PC-3 (cell line): ENCODE results near the gene SOX1. TPM values are rescaled to one million over a fixed set of nuclear protein-coding genes. Genes with fewer than 3 reads are reported as not detected.

Experiments
- ATAC-seq: fragments of 200-7000 bp; cut with Tn5 transposase; 2 replicates; pipeline ENCODE4 v1.9.1; 2020; ENCODE audit warnings: mild to moderate bottlenecking, moderate library complexity
- BruUV-seq: library from RNA; stranded (reverse); fragments of 400-500 nt; replicated peaks from 2 replicates; lab custom pipeline; 2021; lab: Mats Ljungman, UMichigan
- CTCF ChIA-PET: fragments of 300-600 bp; sonication (Branson Sonifier 250); formaldehyde crosslinking; loops from one replicate; lab custom pipeline; 2022; ENCODE audit warnings: antibody characterized with exemption; lab: Charles Lee
- POLR2A ChIA-PET: fragments of 300-600 bp; sonication (Branson Sonifier 250); formaldehyde crosslinking; loops from one replicate; lab custom pipeline; 2022; ENCODE audit warnings: antibody characterized with exemption; ENCODE audit not compliant: unreplicated experiment; lab: Charles Lee
- DNase-seq: peaks from one replicate; pipeline ENCODE4 v3.0.0-alpha.2; 2015
- H2AFZ ChIP-seq: fragments of 300-600 bp; sonication (generic); 2 replicates; pipeline ENCODE4 v1.6.0; 2016; ENCODE audit warnings: antibody characterized with exemption, low read length
- H3F3A ChIP-seq: fragments of 300-600 bp; sonication (generic); one replicate; pipeline ENCODE4 v1.6.0; 2017; ENCODE audit warnings: antibody characterized with exemption, low read length, control low read depth, mild to moderate bottlenecking; ENCODE audit not compliant: unreplicated experiment
- H3K27ac ChIP-seq: fragments of 300-600 bp; sonication (generic); 2 replicates; pipeline ENCODE4 v1.5.1; 2016; ENCODE audit warnings: mild to moderate bottlenecking, low read length
- H3K27me3 ChIP-seq: fragments of 300-600 bp; sonication (generic); 2 replicates; pipeline ENCODE4 v1.6.1; 2016; ENCODE audit warnings: low read length, mixed read lengths
- H3K36me3 ChIP-seq: fragments of 300-600 bp; sonication (generic); 2 replicates; pipeline ENCODE4 v1.6.1; 2016; ENCODE audit warnings: low read depth, mixed run types, low read length, mixed read lengths
- H3K4me1 ChIP-seq: fragments of 300-600 bp; sonication (generic); 2 replicates; pipeline ENCODE4 v1.5.1; 2016; ENCODE audit warnings: low read length; ENCODE audit not compliant: insufficient read depth
- H3K4me2 ChIP-seq: fragments of 300-600 bp; sonication (generic); 2 replicates; pipeline ENCODE4 v1.6.0; 2016; ENCODE audit warnings: low read length
- H3K4me3 ChIP-seq: fragments of 300-600 bp; sonication (generic); 2 replicates; pipeline ENCODE4 v1.5.1; 2016; ENCODE audit warnings: mild to moderate bottlenecking, low read length, mixed read lengths
- H3K79me2 ChIP-seq: fragments of 300-600 bp; sonication (generic); 2 replicates; pipeline ENCODE4 v1.6.1; 2017; ENCODE audit warnings: low read length, mixed read lengths
- H3K9ac ChIP-seq: fragments of 300-600 bp; sonication (generic); 2 replicates; pipeline ENCODE4 v1.6.0; 2016; ENCODE audit warnings: mild to moderate bottlenecking, low read length
- H3K9me2 ChIP-seq: fragments of 300-600 bp; sonication (generic); replicated peaks from 2 replicates; pipeline ENCODE4 v1.6.1; 2016; ENCODE audit warnings: mixed run types, low read length, mixed read lengths
- H3K9me3 ChIP-seq: fragments of 300-600 bp; sonication (generic); 2 replicates; pipeline ENCODE4 v1.6.1; 2016; ENCODE audit warnings: low read length, mixed read lengths
- H4K20me1 ChIP-seq: fragments of 300-600 bp; sonication (generic); 2 replicates; pipeline ENCODE4 v1.6.1; 2016; ENCODE audit warnings: low read length, mixed read lengths
- CTCF ChIP-seq: fragments of 300-600 bp; sonication (generic); conservative IDR thresholded peaks from 2 replicates; pipeline ENCODE4 v1.5.1; 2017; ENCODE audit warnings: antibody characterized with exemption, low read depth, mild to moderate bottlenecking, low read length
- EZH2 ChIP-seq: fragments of 300-600 bp; sonication (generic); IDR thresholded peaks from one replicate; pipeline ENCODE4 v1.6.1; 2017; ENCODE audit warnings: antibody characterized with exemption, mild to moderate bottlenecking, low read length; ENCODE audit not compliant: unreplicated experiment
- EZH2phosphoT487 ChIP-seq: fragments of 300-600 bp; sonication (generic); IDR thresholded peaks from 2 replicates; pipeline ENCODE4 v1.6.1; 2018; ENCODE audit warnings: mild to moderate bottlenecking, antibody characterized with exemption, low read length, borderline replicate concordance
- intact Hi-C: fragments of 100-400 bp; cut with micrococcal nuclease; formaldehyde crosslinking; loops from 2 replicates; pipeline ENCODE4 v1.9.0; 2023
- total RNA-seq: library from RNA; depleted of rRNA; stranded (reverse); fragments of >200 nt; gene quantifications from 2 replicates; pipeline ENCODE4 v1.2.3, GENCODE V29; 2014

Gene SOX1
- total RNA-seq, 1 experiment from 2014 or later, result not detected

DNA sequence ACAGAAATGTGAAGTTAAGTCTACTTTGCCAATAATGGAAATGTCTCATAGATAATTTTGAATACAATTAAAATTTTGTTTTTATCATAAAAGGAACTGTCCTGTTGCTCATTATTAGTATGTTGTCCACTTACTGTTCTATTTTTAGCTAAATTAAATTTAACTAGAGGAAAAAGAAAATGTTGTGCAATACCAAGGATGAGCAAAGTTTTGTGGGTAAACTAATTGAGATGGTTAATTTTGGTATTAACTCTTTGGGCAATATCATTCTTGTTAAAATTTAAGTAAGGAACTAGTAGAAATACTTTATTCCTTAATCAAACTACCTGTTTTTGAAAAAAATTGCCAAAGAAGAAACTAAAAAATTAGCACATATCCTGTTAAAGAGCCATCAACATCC is 43.5 kb downstream of the SOX1 start:
- Histone ChIP-seq H3K4me3 (no peak overlapping the region), H3K79me2 (no peaks in the 10 kb centered on the region), H3K27me3 (peaks cover 35% of the 10 kb centered on the region), H3K9me3 (no peaks in the 10 kb centered on the region), H3K9ac (no peak overlapping the region), H4K20me1 (no peaks in the 10 kb centered on the region), H3K4me1 (no peaks in the 10 kb centered on the region), H2AFZ (no peak overlapping the region), H3K9me2 (no peaks in the 10 kb centered on the region), H3K4me2 (no peak overlapping the region), H3K36me3 (no peaks in the 10 kb centered on the region), H3K27ac (no peak overlapping the region), H3F3A (no peaks in the 10 kb centered on the region)
- CTCF ChIA-PET, result no interaction called here
- DNase-seq, result no peak
- POLR2A ChIA-PET, result no interaction called here
- TF ChIP-seq EZH2, result no peak
- TF ChIP-seq EZH2phosphoT487, result no peak
- no peak for TF ChIP-seq CTCF
- no peak for ATAC-seq
- BruUV-seq, result no TSS peak
- intact Hi-C loops, result no loop called here

DNA sequence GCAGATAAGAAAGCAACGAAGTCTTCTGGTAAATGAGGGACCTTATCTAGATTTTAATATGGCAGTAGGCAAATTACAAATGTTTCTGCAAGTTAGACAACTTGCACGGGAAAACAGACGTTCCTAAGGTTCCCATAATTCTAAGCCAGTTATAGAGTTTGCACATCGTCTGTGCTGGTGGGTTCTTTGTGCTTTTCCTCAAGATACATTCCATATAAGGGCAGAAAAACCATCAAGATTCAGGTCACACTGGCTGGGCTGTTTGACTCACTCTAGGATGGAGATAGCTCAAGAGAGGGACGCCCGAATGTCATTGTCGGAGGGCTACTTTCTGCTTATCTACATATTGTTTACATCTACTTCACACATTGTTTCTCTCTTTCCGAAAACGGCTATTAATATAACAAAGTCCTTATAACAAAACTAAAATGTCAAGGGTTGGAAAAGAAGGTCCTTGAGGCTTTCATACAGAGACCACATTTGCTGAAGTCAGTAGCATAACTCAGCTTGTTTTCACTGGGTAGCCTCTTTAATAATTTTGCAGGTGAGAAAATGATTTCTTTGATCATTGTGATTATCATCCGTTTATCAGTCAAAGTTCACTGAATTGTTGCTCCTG is 44.4 kb downstream of the SOX1 start:
- TF ChIP-seq EZH2phosphoT487, result no peak
- no peak for TF ChIP-seq EZH2
- TF ChIP-seq CTCF, result no peak
- Histone ChIP-seq H3F3A (no peaks in the 10 kb centered on the region), H3K4me1 (no peaks in the 10 kb centered on the region), H3K9me3 (no peaks in the 10 kb centered on the region), H3K27me3 (peaks cover 44% of the 10 kb centered on the region), H3K9me2 (no peaks in the 10 kb centered on the region), H3K27ac (no peak overlapping the region), H3K79me2 (no peaks in the 10 kb centered on the region), H3K36me3 (no peaks in the 10 kb centered on the region), H4K20me1 (no peaks in the 10 kb centered on the region), H3K4me3 (no peak overlapping the region), H3K4me2 (no peak overlapping the region), H2AFZ (no peak overlapping the region), H3K9ac (no peak overlapping the region)
- CTCF ChIA-PET, result no interaction called here
- BruUV-seq, result no TSS peak
- DNase-seq, result no peak
- ATAC-seq, result no peak
- intact Hi-C loops, result no loop called here
- POLR2A ChIA-PET, result no interaction called here

- Histone ChIP-seq H3K36me3 (no peaks in the 10 kb centered on the region), H3K4me2 (no peak overlapping the region), H3K9me3 (no peaks in the 10 kb centered on the region), H3K4me1 (no peaks in the 10 kb centered on the region), H3F3A (no peaks in the 10 kb centered on the region), H3K27ac (no peak overlapping the region), H3K9me2 (no peaks in the 10 kb centered on the region), H3K9ac (no peak overlapping the region), H3K4me3 (no peak overlapping the region), H4K20me1 (no peaks in the 10 kb centered on the region), H3K79me2 (no peaks in the 10 kb centered on the region), H2AFZ (no peak overlapping the region), H3K27me3 (peaks cover 57% of the 10 kb centered on the region)
- TF ChIP-seq CTCF (no peak), EZH2 (no peak), EZH2phosphoT487 (no peak)
- no TSS peak for BruUV-seq
- intact Hi-C loops, result no loop called here
- no peak for DNase-seq
- ChIA-PET CTCF (no interaction called here), POLR2A (no interaction called here)
- ATAC-seq, result no peak
Measured at GRCh38 chr13:112112534-112113276, 45.8 kb downstream of the SOX1 start.
